Superior temporal gyrus (tissue), 1 donor: ENCODE results near the gene FBXO24.

Source experiments
- DNase-seq: peaks from one replicate; pipeline ENCODE4 v3.0.0-alpha.2; 2016; ENCODE audit errors: extremely low spot score

Gene FBXO24

GRCh38 chr7:100590077-100590737 lies 4.1 kb downstream of the FBXO24 start:
- DNase-seq = no peak

- DNase-seq = no peak
Observed at GRCh38 chr7:100591596-100591995, 5.5 kb downstream of the FBXO24 start.

GRCh38 chr7:100595188-100595587 lies 9.1 kb downstream of the FBXO24 start:
- no peak for DNase-seq

GRCh38 chr7:100598425-100598824 lies 12.3 kb downstream of the FBXO24 start:
- DNase-seq = no peak

GRCh38 chr7:100599911-100600729 lies 14.0 kb downstream of the FBXO24 start:
- DNase-seq = no peak

GRCh38 chr7:100600730-100601038 lies 14.6 kb downstream of the FBXO24 start:
- no peak for DNase-seq

GRCh38 chr7:100602889-100603725 lies 17.0 kb downstream of the FBXO24 start:
- no peak for DNase-seq

- no peak for DNase-seq
Observed at GRCh38 chr7:100603726-100604027, 17.5 kb downstream of the FBXO24 start.

- peak; percentile 22 for DNase-seq
Observed at GRCh38 chr7:100604028-100604975, 18.2 kb downstream of the FBXO24 start.

- no peak for DNase-seq
Observed at GRCh38 chr7:100604976-100605911, 19.1 kb downstream of the FBXO24 start.

GRCh38 chr7:100606313-100606712 lies 20.2 kb downstream of the FBXO24 start:
- DNase-seq = no peak

- DNase-seq = no peak
Observed at GRCh38 chr7:100607111-100607510, 21.0 kb downstream of the FBXO24 start.

GRCh38 chr7:100609958-100610357 lies 23.8 kb downstream of the FBXO24 start:
- no peak for DNase-seq

- peak; percentile 100 for DNase-seq
Observed at GRCh38 chr7:100611983-100612729, 26.0 kb downstream of the FBXO24 start, which contains the start of gene MOSPD3. TSS of gene MOSPD3 (plus strand) at chr7:100612540. CDS start at chr7:100612792, 252 bp downstream.

- no peak for DNase-seq
Observed at GRCh38 chr7:100612730-100613390, 26.7 kb downstream of the FBXO24 start.

- no peak for DNase-seq
Observed at GRCh38 chr7:100613412-100614175, 27.5 kb downstream of the FBXO24 start.

- no peak for DNase-seq
Observed at GRCh38 chr7:100614308-100614861, 28.3 kb downstream of the FBXO24 start.

GRCh38 chr7:100620239-100620638 lies 34.1 kb downstream of the FBXO24 start:
- DNase-seq = no peak
